ENCODE results near the gene HCN3. TPM values are rescaled to one million over a fixed set of nuclear protein-coding genes. Genes with fewer than 3 reads are reported as not detected.

Gene HCN3
- total and polyA plus RNA-seq, 2 of the 13 experiments (the other 11 are each of a cell fraction or from before 2014, with no cell fraction given): 2.4 to 10.2 TPM

- TF ChIP-seq ZNF800 (CRISPR knock-in tag; IDR thresholded peaks at IDR 0.05) (0 out of 2 replicates have a peak, but pooled peaks have one; percentile 34), ZNF263 (CRISPR knock-in tag; IDR thresholded peaks at IDR 0.05) (no peak), IRF1 (CRISPR knock-in tag; IDR thresholded peaks at IDR 0.05; ENCODE audit: low read depth) (no peak), ZNF12 (CRISPR knock-in tag; IDR thresholded peaks at IDR 0.05) (peak; percentile 50; the same call in 1 of the 2 replicates), FOXO1 (CRISPR knock-in tag; IDR thresholded peaks at IDR 0.05) (no peak; the same call in 1 of the 2 replicates), NR2F2 (IDR thresholded peaks at IDR 0.05; ENCODE audit: borderline replicate concordance, low read depth) (no peak), BCL6 (CRISPR knock-in tag; IDR thresholded peaks at IDR 0.05) (peak; percentile 51), ZC3H4 (CRISPR knock-in tag; IDR thresholded peaks at IDR 0.05; ENCODE audit: borderline replicate concordance) (no peak), PHB2 (IDR thresholded peaks at IDR 0.05; ENCODE audit: partially characterized antibody) (no peak), PCBP2 (optimal IDR thresholded peaks at IDR 0.05; ENCODE audit: low read depth, low read length, poor library complexity, severe bottlenecking) (no peak), RELA (CRISPR knock-in tag; IDR thresholded peaks at IDR 0.05) (no peak), TFDP2 (CRISPR knock-in tag; IDR thresholded peaks at IDR 0.05) (peak; percentile 41; the same call in 1 of the 2 replicates), ZNF639 (CRISPR knock-in tag; conservative IDR thresholded peaks at IDR 0.05) (peak; percentile 66; the same call in 1 of the 2 replicates), ZNF747 (CRISPR knock-in tag; IDR thresholded peaks at IDR 0.05; ENCODE audit: borderline replicate concordance) (no peak), KLF6 (CRISPR knock-in tag; IDR thresholded peaks at IDR 0.05) (0 out of 2 replicates have a peak, but pooled peaks have one; percentile 36), ZNF331 (CRISPR knock-in tag; IDR thresholded peaks at IDR 0.05) (peak; percentile 72; the same call in 1 of the 2 replicates), ZNF414 (CRISPR knock-in tag; IDR thresholded peaks at IDR 0.05) (no peak), ZMAT5 (CRISPR knock-in tag; IDR thresholded peaks at IDR 0.05; ENCODE audit: borderline replicate concordance, low read depth) (no peak), ZNF446 (CRISPR knock-in tag; IDR thresholded peaks at IDR 0.05) (no peak), MATR3 (CRISPR knock-in tag; IDR thresholded peaks at IDR 0.05) (no peak), ZNF616 (CRISPR knock-in tag; IDR thresholded peaks at IDR 0.05; ENCODE audit: low read depth) (no peak), TFDP1 (CRISPR knock-in tag; IDR thresholded peaks at IDR 0.05; ENCODE audit: borderline replicate concordance) (peak; percentile 32; the same call in 1 of the 2 replicates), ZMYM2 (CRISPR knock-in tag; IDR thresholded peaks at IDR 0.05) (no peak)
Measured at GRCh38 chr1:155255243-155256007, 21.8 kb upstream of the HCN3 start, which contains the start of gene ENTREP3 (continued).
